HG02973 (cell line): ENCODE results near the gene ITPK1.
"Not testable (repeated sequence)": the region's sequence is repeated elsewhere in the genome, so short reads cannot be mapped to it uniquely, and the experiment has no call there.

Experiments
- ATAC-seq: cut with Tn5 transposase; IDR thresholded peaks from one replicate; pipeline ENCODE4 v1.9.1; 2021; ENCODE audit warnings: moderate library complexity; ENCODE audit not compliant: unreplicated experiment

The ITPK1 gene

GRCh38 chr14:93062013-93062412 is 53.7 kb downstream of the ITPK1 start:
- not testable (repeated sequence) for ATAC-seq

- no peak for ATAC-seq
Observed at GRCh38 chr14:93061380-93062012, 54.2 kb downstream of the ITPK1 start.

GRCh38 chr14:93060841-93061240 is 54.9 kb downstream of the ITPK1 start:
- ATAC-seq = no peak

GRCh38 chr14:93059917-93060545 is 55.7 kb downstream of the ITPK1 start:
- no peak for ATAC-seq

GRCh38 chr14:93059260-93059659 is 56.5 kb downstream of the ITPK1 start:
- no peak for ATAC-seq

GRCh38 chr14:93057586-93058280 is 58.0 kb downstream of the ITPK1 start:
- ATAC-seq = no peak

GRCh38 chr14:93056840-93057585 is 58.7 kb downstream of the ITPK1 start:
- no peak for ATAC-seq

- ATAC-seq = no peak
Observed at GRCh38 chr14:93056166-93056839, 59.4 kb downstream of the ITPK1 start.

- no peak for ATAC-seq
Observed at GRCh38 chr14:93055651-93056115, 60.0 kb downstream of the ITPK1 start.

GRCh38 chr14:93054876-93055275 is 60.8 kb downstream of the ITPK1 start:
- no peak for ATAC-seq

- ATAC-seq = no peak
Observed at GRCh38 chr14:93054006-93054405, 61.7 kb downstream of the ITPK1 start.

GRCh38 chr14:93051600-93052546 is 63.9 kb downstream of the ITPK1 start:
- no peak for ATAC-seq

GRCh38 chr14:93050761-93051160 is 65.0 kb downstream of the ITPK1 start:
- no peak for ATAC-seq

GRCh38 chr14:93049867-93050331 is 65.8 kb downstream of the ITPK1 start:
- no peak for ATAC-seq

GRCh38 chr14:93049315-93049714 is 66.4 kb downstream of the ITPK1 start:
- ATAC-seq = no peak

GRCh38 chr14:93048843-93049242 is 66.9 kb downstream of the ITPK1 start:
- ATAC-seq = no peak

GRCh38 chr14:93047661-93048060 is 68.1 kb downstream of the ITPK1 start:
- ATAC-seq = no peak

GRCh38 chr14:93047157-93047556 is 68.6 kb downstream of the ITPK1 start:
- ATAC-seq = no peak

GRCh38 chr14:93046705-93047050 is 69.0 kb downstream of the ITPK1 start:
- ATAC-seq = no peak
